GM18505 (cell line): ENCODE results near the gene VN1R5.
A peak's percentile ranks its signal among the peaks of the same experiment; 100 is the strongest.
"Not testable (repeated sequence)": the region's sequence is repeated elsewhere in the genome, so short reads cannot be mapped to it uniquely, and the experiment has no call there.

ENCODE experiments used
- ATAC-seq: cut with Tn5 transposase; IDR thresholded peaks from one replicate; pipeline ENCODE4 v1.9.1; 2021; ENCODE audit not compliant: unreplicated experiment
- POLR2A ChIP-seq: IDR thresholded peaks from 4 replicates; pipeline ENCODE4 v1.6.1; 2011; ENCODE audit warnings: borderline replicate concordance; ENCODE audit not compliant: insufficient read depth, insufficient read length; ENCODE audit errors: extremely low read depth

The VN1R5 gene

DNA sequence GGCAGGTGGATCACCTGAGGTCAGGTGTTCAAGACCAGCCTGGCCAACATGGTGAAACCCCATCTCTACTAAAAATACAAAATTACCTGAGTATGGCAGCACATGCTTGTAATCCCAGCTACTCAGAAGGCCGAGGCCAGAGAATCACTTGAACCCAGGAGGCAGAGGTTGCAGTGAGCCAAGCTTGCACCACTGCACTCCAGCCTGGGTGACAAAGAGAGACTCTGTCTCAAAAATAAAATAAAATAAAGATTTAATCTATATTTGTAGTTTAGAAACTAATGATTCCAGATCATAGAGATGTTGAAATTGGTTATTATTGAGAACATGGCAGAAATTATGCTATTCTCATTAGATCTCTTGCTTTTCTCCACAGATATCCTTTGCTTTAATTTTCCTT lies at the start of gene VN1R5:
Gene VN1R5, plus strand, starts transcription at position 301 of the 400 bp plus-strand sequence.
- not testable (repeated sequence) for ATAC-seq

- no peak for ATAC-seq
Measured at GRCh38 chr1:247209396-247209795, 46.5 kb upstream of the VN1R5 start.

DNA sequence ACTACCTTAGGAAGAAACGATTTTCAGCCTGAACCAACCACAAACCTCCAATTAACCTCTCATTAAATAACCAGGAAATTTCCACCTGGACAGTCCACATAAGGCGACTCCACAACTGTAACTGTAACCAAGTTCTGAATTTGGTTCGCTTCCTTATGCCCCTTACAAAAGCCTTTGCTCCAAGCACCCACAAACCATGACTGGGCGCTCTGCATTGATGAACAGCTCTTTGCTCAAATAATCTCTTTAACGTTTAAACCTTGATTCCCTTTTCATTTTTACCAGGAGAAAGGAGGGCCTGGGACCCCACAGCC lies 45.9 kb upstream of the VN1R5 start:
- TF ChIP-seq POLR2A = no peak
- ATAC-seq = peak; percentile 14

More at GRCh38 chr1:247209396-247209795, 46.5 kb upstream of the VN1R5 start:
- no peak for TF ChIP-seq POLR2A

DNA sequence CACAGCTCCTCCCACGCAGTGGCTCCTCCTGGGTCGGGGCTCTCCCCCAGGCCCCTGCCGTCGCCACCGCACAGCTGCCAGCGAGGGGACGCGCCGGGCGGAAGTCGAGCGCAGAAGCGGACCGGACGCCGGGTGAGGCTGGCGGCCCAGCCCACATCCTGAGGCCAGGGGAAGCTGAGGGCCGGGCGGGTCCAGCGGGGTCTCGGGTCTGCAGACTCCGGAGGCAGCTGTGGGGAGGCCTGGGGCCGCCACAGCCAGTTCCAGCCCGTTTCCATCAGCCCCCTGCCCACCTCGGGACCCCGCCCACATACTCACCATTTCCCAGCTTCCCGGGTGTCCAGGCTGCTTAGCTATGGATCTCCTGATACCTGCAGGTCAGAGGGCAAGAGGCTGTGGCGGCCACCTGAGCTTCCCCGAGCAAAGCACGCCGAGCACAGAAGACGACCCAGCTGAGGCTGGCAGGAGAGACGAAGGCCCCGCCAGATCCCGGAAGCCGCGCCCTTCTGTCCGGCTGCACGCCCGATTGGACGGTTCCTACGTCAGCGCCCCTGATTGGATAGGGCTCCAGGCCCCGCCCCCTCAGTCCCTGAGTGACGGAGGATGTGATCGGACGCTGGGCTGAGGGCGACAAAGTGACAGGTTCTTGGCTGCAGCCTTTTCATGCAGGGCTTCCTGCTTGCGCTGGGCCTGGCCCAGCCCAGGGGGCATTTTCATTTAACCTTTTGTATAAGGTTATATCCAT lies 45.3 kb upstream of the VN1R5 start:
- TF ChIP-seq POLR2A = peak; percentile 94

DNA sequence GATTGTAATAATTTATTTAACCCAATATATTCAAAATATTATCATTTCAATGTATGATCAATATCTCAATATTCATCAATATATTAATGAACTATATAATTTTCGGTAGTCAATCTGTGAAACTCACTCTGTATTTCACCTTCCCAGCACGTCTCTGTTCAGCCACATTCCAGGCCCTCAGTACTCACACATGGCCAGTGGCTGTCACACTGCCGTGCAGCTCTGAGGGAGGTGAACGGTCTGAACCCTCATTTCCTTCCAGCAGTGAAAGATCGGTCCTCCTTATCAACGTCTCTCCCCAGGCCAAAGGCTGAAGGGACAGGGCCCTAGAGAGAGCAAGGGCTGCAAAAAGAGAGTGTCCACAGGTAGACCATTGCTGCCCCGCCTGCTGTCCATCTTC lies 44.5 kb upstream of the VN1R5 start:
- no peak for TF ChIP-seq POLR2A
- no peak for ATAC-seq

More for the DNA sequence above, 45.3 kb upstream of the VN1R5 start:
- peak; percentile 92 for ATAC-seq

- peak; percentile 46 for ATAC-seq
- no peak for TF ChIP-seq POLR2A
Measured at GRCh38 chr1:247212012-247212411, 43.9 kb upstream of the VN1R5 start.

DNA sequence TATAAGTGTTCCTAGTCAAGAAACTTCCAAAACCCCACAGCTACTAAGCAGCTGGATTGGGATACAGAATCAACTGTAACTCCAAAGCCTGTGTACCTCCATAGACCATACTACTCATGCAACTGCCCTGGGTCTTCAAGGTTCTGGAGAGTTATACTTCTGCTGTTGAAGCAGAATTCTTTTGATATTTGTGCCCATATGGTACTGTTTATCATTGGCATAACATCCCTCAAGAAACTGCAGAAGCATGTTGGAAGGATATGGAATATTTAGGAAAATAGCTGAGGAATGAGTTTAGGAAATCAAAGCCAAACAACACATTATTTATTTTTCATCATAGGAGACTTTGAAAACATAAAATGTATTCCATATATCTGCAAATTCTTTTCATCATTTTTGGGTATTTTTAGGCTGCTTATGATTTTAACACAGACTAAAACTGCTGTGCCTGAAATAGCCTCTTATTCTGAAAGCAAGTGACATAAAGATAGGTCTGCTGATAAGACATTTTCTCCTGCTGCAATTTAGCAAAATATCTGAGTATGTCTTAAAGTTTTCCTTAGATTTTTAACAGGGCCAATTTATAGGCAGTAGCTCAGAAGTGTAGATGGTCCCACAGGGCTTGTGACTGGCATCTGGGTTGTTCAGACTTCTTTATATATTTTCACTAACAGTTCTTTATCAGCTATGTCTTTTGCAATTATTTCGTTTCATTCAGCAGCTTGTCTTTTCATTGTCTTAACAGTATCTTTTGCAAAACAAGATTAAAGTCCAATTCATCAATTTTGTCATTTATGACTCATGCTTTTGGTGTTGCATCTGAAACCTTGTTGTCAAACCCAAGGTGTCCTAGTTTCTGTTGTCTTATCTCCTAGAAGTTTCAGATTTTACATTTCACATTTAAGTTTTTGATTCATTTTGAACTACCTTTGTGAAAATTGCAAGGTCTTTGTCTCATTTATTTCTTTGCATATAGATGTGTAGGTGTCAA lies 43.0 kb upstream of the VN1R5 start:
- ATAC-seq = no peak
- TF ChIP-seq POLR2A = no peak

GRCh38 chr1:247216261-247216660 lies 39.6 kb upstream of the VN1R5 start:
- no peak for ATAC-seq
- no peak for TF ChIP-seq POLR2A

DNA sequence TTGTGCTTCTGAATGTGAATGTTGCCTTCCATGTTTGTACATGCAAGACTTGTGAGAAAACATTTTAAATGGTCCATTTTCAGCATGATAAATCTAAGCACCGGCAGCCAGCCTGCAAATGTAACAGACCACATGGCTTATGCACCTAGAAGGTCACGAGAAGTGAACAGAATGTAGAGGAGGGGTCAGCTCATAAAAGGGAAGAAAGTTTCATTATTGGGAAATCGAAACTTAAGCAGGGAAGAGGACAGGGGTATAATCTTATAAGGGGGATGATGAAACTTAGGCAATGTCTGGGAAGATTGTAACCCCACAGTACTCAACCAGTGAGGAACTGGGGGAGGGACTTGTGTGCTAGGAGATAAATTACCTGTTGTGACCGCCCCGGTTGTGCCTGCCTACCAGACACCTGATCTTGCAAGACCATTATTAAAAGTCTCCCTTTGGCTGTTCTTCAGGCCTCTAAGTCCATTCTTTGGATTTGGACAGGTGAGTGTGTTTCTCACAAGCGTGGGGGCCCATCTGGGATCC lies 37.7 kb upstream of the VN1R5 start:
- ATAC-seq = no peak
- no peak for TF ChIP-seq POLR2A

DNA sequence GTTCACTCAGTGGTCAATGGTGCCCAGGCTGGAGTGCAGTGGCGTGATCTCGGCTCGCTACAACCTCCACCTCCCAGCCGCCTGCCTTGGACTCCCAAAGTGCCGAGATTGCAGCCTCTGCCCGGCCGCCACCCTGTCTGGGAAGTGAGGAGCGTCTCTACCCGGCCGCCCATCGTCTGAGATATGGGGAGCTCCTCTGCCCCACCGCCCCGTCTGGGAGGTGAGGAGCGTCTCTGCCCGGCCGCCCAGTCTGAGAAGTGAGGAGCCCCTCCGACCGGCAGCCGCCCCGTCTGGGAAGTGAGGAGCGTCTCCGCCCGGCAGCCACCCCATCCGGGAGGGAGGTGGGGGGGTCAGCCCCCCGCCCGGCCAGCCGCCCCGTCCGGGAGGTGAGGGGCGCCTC lies 35.6 kb upstream of the VN1R5 start:
- ATAC-seq = not testable (repeated sequence)

GRCh38 chr1:247222840-247223239 lies 33.0 kb upstream of the VN1R5 start:
- ATAC-seq = no peak
- TF ChIP-seq POLR2A = no peak

DNA sequence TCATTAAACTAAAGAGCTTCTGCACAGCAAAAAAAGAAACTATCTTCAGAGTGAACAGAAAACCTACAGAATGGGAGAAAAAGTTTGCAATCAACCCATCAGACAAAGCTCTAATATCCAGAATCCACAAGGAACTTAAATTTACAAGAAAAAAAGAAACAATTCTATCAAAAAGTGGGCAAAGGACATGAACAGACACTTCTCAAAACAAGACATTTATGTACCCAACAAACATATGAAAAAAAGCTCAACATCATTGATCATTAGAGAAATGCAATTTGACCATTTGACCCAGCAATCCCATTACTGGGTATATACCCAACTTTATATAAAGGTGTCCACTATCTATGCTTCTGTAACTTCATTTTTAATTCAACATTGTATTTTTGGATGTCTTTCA lies 31.1 kb upstream of the VN1R5 start:
- no peak for ATAC-seq
- TF ChIP-seq POLR2A = no peak

DNA sequence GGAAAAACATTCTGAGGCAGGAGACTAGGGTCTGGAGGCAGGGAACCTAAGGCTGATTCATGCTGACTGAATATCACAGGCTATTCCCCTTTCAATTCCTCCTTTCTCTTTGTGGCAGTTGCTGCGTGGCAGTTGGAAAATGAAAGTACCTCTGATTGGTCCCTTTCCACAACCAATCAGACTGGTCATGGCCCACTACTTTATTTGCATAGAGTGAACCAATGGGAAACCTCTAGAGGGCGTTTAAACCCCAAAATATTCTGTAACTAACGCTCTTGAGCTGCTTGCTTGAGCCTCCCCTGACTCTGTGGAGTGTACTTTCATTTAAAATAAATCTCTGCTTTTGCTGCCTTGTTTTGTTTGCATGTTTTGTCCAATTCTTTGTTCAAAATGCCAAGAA lies 27.7 kb upstream of the VN1R5 start:
- no peak for ATAC-seq
- no peak for TF ChIP-seq POLR2A

- no peak for TF ChIP-seq POLR2A
Measured at GRCh38 chr1:247241691-247242090, 14.2 kb upstream of the VN1R5 start.

DNA sequence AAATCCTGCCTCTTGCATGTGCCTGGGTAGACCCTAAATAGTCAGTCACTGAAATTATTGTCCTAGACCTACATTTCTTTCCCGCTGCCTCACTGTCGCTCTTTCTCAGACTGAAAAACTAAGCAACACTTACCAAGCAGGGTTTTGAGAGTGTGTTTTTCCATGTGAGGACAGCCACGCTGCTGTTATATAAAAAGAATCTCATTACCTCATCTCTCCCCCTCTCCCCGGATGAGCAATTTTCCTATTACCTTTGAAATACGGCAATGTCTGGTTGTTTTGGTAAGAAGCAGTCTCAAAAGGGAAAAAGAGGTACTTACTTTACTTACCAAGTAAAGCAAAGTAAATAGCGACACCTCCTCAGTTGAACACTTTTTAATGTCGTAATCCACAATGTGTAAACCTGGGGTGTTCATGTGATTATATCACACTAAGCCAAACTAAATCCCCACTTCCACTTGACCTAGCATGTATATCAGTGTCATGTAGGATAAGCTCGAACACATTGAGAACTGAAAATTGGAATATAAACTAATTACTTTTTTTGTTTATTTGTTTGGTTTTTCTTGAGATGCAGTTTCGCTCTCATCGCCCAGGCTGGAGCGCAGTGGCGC lies 12.2 kb upstream of the VN1R5 start:
- no peak for ATAC-seq
- no peak for TF ChIP-seq POLR2A

More at GRCh38 chr1:247241691-247242090, 14.2 kb upstream of the VN1R5 start:
- ATAC-seq = no peak
